Suppressor macrophage (primary cell): ENCODE data around the gene KDM8.

Experiments
- DNase-seq, 4 experiments: peaks; one replicate each; pipeline ENCODE4 v3.0.0-alpha.2; 2020 to 2022

The KDM8 gene

GRCh38 chr16:27231692-27232060 is 28.4 kb downstream of the KDM8 start:
- no peak for DNase-seq

- peak; percentile 26 to 63 (median 50) for DNase-seq
Measured at GRCh38 chr16:27232061-27232900, 29.0 kb downstream of the KDM8 start.

GRCh38 chr16:27232901-27233625 is 29.7 kb downstream of the KDM8 start:
- no peak for DNase-seq

- no peak for DNase-seq
Measured at GRCh38 chr16:27233731-27234130, 30.4 kb downstream of the KDM8 start.

- no peak for DNase-seq
Measured at GRCh38 chr16:27234171-27234570, 30.8 kb downstream of the KDM8 start.

- no peak for DNase-seq
Measured at GRCh38 chr16:27234603-27235002, 31.3 kb downstream of the KDM8 start.

- DNase-seq: peak; percentile 65 to 84 (median 78)
Measured at GRCh38 chr16:27235055-27235937, 32.0 kb downstream of the KDM8 start.

GRCh38 chr16:27235938-27236245 is 32.6 kb downstream of the KDM8 start:
- DNase-seq: no peak

GRCh38 chr16:27236635-27237218 is 33.4 kb downstream of the KDM8 start:
- DNase-seq: no peak

GRCh38 chr16:27237219-27238015 is 34.1 kb downstream of the KDM8 start:
- peak; percentile 80 to 91 (median 86) for DNase-seq

- peak; percentile 49 to 76 (median 64) for DNase-seq
Measured at GRCh38 chr16:27238016-27238587, 34.8 kb downstream of the KDM8 start.

- no peak for DNase-seq
Measured at GRCh38 chr16:27238591-27238990, 35.3 kb downstream of the KDM8 start.

GRCh38 chr16:27239026-27239425 is 35.7 kb downstream of the KDM8 start:
- no peak for DNase-seq

GRCh38 chr16:27239906-27240655 is 36.8 kb downstream of the KDM8 start:
- DNase-seq: no peak

- DNase-seq: peak in 1 of 4 experiments; percentile 41
Measured at GRCh38 chr16:27240948-27241531, 37.7 kb downstream of the KDM8 start.

- DNase-seq: no peak
Measured at GRCh38 chr16:27241658-27242057, 38.3 kb downstream of the KDM8 start.

GRCh38 chr16:27242398-27242797 is 39.1 kb downstream of the KDM8 start:
- no peak for DNase-seq

- DNase-seq: peak; percentile 88 to 96 (median 92)
Measured at GRCh38 chr16:27242868-27243590, 39.7 kb downstream of the KDM8 start.

GRCh38 chr16:27243725-27244362 is 40.5 kb downstream of the KDM8 start:
- no peak for DNase-seq
